Measurements from ENCODE around the gene SLCO4A1.

The SLCO4A1 gene

DNA sequence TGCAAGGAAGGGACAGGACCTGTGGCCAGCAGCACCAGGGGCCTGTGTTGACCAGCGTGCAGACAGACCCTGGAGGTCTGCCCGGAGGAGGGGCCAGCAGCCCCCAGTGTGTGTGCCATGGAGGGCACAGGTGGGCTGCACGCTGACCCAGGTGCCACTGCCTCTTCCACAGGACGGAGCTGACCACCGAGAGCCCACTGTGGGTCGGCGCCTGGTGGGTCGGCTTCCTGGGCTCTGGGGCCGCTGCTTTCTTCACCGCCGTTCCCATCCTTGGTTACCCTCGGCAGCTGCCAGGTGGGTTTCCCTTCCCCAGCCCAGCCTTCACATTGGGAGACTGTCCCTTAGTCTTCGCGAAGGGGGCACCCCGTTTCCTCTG is 17.9 kb downstream of the SLCO4A1 start:
- TF ChIP-seq CTCF (conservative IDR thresholded peaks at IDR 0.05; ENCODE audit: low read length) = no peak
- no peak overlapping the region for H3K4me3 ChIP-seq (ENCODE audit: low read length)
- DNase-seq (ENCODE audit: low read depth) = no peak

DNA sequence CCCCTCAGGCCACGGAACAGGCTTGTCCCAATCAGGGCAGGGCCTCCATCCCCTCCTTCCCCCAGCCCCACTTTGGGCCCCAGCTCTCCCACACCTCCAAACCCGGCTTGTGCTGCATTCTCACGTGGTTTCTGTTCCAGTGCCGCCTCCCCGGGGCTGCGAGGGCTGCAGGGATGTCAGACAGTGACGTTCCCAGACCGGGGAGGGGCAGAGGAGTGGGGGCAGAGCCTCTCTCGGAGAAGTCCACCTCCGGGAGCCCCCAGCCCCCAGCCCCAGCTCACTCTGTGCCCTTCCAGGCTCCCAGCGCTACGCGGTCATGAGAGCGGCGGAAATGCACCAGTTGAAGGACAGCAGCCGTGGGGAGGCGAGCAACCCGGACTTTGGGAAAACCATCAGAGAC is 18.5 kb downstream of the SLCO4A1 start:
- TF ChIP-seq CTCF (conservative IDR thresholded peaks at IDR 0.05; ENCODE audit: low read length) = no peak
- DNase-seq (ENCODE audit: low read depth) = no peak
- H3K4me3 ChIP-seq (ENCODE audit: low read length) = no peak overlapping the region

- DNase-seq (ENCODE audit: low read depth) = no peak
- TF ChIP-seq CTCF (conservative IDR thresholded peaks at IDR 0.05; ENCODE audit: low read length) = no peak
- H3K4me3 ChIP-seq (ENCODE audit: low read length) = no peak overlapping the region
These were observed 19.3 kb downstream of the SLCO4A1 start for GRCh38 chr20:62661647-62662046.

GRCh38 chr20:62662422-62662821 is 20.1 kb downstream of the SLCO4A1 start:
- no peak overlapping the region for H3K4me3 ChIP-seq (ENCODE audit: low read length)
- peak; percentile 84 for DNase-seq (ENCODE audit: low read depth)
- TF ChIP-seq CTCF (conservative IDR thresholded peaks at IDR 0.05; ENCODE audit: low read length) = no peak

DNA sequence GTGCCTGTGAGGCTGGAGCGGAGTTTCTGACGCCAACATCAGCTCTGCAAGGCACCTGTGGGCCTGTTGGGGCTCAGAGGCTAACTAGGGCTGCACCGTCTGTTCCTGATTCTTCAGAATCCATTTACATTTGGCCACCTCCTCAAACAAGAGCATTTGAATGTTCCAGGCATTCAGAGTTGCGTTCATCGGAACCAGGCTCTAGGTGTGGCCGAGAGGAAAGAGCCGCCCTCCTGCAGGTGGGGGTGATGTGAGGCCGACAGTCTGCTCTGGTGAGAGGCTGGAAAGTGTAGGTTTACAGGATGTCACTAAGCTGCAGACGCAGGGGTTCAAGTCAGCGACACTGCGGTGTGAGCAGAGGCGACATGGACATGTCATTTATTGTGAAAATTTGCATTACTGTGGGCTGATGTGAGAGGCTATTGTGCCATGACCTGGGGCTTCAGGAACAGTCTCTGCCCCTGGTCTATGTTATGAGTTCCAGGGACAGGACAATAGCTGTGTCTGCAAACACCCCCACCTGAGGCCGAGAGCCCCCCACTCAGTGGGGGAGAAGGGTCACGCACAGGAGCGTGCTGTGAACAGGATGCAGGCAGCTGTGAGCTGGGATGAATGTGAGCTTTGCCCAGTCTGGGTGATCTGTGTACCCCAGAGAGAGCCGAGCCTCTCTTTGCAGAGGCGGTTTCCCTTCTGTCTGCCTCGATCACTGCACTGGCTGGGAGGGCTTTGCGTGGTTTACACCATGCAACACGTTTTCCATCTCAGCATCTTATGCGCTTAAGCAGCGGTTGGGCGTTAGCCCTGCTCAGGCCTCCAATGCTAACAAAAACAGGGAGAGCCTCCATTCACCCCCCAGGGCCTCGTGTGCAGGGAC is 21.1 kb downstream of the SLCO4A1 start:
- no peak overlapping the region for H3K4me3 ChIP-seq (ENCODE audit: low read length)
- DNase-seq (ENCODE audit: low read depth) = no peak
- no peak for TF ChIP-seq CTCF (conservative IDR thresholded peaks at IDR 0.05; ENCODE audit: low read length)

DNA sequence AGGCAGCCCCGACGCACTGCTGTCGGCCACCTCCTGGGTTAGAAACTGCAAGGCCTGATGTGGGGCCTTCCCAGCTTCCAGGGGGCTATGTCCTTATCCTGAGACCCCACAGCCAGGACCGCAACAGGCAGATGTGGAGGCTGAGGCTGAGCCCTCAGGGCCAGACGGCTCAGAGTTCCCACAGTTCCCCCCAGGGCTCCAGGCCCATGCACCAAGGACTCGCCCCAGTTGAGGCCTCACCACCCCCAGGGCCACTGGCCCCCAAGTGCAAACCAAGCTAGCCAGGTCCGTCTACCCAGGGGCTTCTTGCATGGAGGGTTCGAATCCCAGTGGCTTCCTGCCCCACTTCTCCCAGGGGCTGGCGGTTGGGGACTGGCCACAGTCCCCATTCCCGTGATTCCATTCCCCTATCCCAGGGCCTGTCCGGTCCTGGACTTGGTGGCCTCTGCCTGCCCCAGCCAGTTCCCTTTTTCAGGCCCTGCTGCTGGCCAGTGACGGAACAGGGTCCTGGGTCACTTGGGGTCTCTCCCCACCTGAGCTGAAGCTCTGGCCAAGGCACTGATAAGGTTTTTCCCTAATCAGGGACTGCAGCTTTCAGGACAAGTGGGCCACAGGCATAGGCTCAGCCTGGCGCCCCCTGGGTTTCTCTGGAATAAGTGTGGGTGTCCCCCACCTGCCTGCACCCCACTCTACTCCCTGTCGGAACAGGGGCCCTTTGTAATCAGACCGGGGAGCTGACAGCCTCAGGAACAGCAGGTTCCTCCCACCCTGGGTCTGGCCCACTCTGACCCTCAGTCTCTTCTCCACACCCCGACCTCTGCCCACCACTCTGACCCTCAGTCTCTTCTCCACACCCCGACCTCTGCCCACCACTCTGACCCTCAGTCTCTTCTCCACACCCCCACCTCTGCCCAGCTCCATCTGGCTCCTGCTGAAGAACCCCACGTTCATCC is 22.0 kb downstream of the SLCO4A1 start:
- H3K4me3 ChIP-seq (ENCODE audit: low read length) = no peak overlapping the region
- TF ChIP-seq CTCF (conservative IDR thresholded peaks at IDR 0.05; ENCODE audit: low read length) = no peak
- no peak for DNase-seq (ENCODE audit: low read depth)
